T-cell (primary cell): ENCODE data around the gene ZSWIM9. TPM values are rescaled to one million over a fixed set of nuclear protein-coding genes. Genes with fewer than 3 reads are reported as not detected.

Experiments used
- ATAC-seq, 4 experiments: fragments of 200-7000 bp in 3 of 4; fragments of 150-1000 bp in 1 of 4; cut with Tn5 transposase; replicated peaks in 1 of 4; 1 replicate in 3 of 4; 2 replicates in 1 of 4; pipeline ENCODE4 v1.10.0; 2021; ENCODE audit warnings: moderate library complexity in 3 of 4, mild to moderate bottlenecking in 2 of 4, moderate number of reproducible peaks in 1 of 4
- CTCF ChIA-PET, 2 donors: fragments of 300-600 bp; sonication (Branson Sonifier 250); formaldehyde crosslinking; loops; one replicate each; lab custom pipeline; 2022; ENCODE audit warnings: antibody characterized with exemption in 2 of 2; lab: Charles Lee
- POLR2A ChIA-PET, 2 donors: fragments of 300-600 bp; sonication (Branson Sonifier 250); formaldehyde crosslinking; loops; one replicate each; lab custom pipeline; 2022; ENCODE audit warnings: antibody characterized with exemption in 2 of 2; lab: Charles Lee
- DNase-seq, 35 experiments: peaks; one replicate each; pipeline versions ENCODE4 v3.0.0 to v3.0.0-alpha.2; 2013 to 2023
- H3K27ac ChIP-seq: one replicate; pipeline ENCODE4 v1.5.1; 2013; ENCODE audit warnings: low read length
- H3K27me3 ChIP-seq, 2 experiments: replicated peaks in 1 of 2; 1 replicate in 1 of 2; 2 replicates in 1 of 2; pipeline versions ENCODE4 v1.6.1 to v1.7.0; 2013; ENCODE audit warnings: low read length in 1 of 2, mixed read lengths in 1 of 2; ENCODE audit not compliant: control insufficient read depth in 2 of 2, insufficient read depth in 2 of 2; ENCODE audit errors: extremely low read depth in 1 of 2
- H3K36me3 ChIP-seq, 2 donors: 1 replicate in 1 of 2; 2 replicates in 1 of 2; pipeline versions ENCODE4 v1.6.1 to v1.7.0; 2013; ENCODE audit warnings: low read length in 1 of 2; ENCODE audit not compliant: control insufficient read depth in 2 of 2, insufficient read depth in 1 of 2; ENCODE audit errors: extremely low read depth in 1 of 2
- H3K4me1 ChIP-seq, 2 experiments: 1 replicate in 1 of 2; 2 replicates in 1 of 2; pipeline versions ENCODE4 v1.6.1 to v1.7.0; 2013; ENCODE audit warnings: low read length in 2 of 2, mixed read lengths in 1 of 2; ENCODE audit not compliant: insufficient read depth in 2 of 2, control insufficient read depth in 1 of 2; ENCODE audit errors: extremely low read depth in 1 of 2
- H3K4me3 ChIP-seq, 2 donors: 1 replicate in 1 of 2; 2 replicates in 1 of 2; pipeline versions ENCODE4 v1.5.1 to v1.7.0; 2013; ENCODE audit warnings: mild to moderate bottlenecking in 2 of 2, low read length in 1 of 2, moderate library complexity in 1 of 2; ENCODE audit not compliant: control insufficient read depth in 1 of 2; ENCODE audit errors: extremely low read depth in 1 of 2
- H3K9me3 ChIP-seq: 2 replicates; pipeline ENCODE4 v1.7.0; 2013
- H3K27ac Mint-ChIP-seq, 2 donors: one replicate each; pipeline ENCODE4 v1.8.0; 2020 to 2021; ENCODE audit warnings: mild to moderate bottlenecking in 2 of 2, mixed read lengths in 2 of 2
- H3K27me3 Mint-ChIP-seq, 2 donors: one replicate each; pipeline ENCODE4 v1.8.0; 2021 to 2022; ENCODE audit warnings: mixed read lengths in 2 of 2
- H3K36me3 Mint-ChIP-seq: one replicate; pipeline ENCODE4 v1.8.0; 2021; ENCODE audit warnings: mixed read lengths
- H3K4me1 Mint-ChIP-seq, 3 donors: one replicate each; pipeline ENCODE4 v1.8.0; 2020 to 2022; ENCODE audit warnings: mixed read lengths in 3 of 3, mild to moderate bottlenecking in 1 of 3
- H3K4me3 Mint-ChIP-seq, 3 donors: one replicate each; pipeline ENCODE4 v1.8.0; 2020 to 2022; ENCODE audit warnings: mild to moderate bottlenecking in 3 of 3, mixed read lengths in 3 of 3, moderate library complexity in 3 of 3
- H3K9me3 Mint-ChIP-seq, 3 donors: one replicate each; pipeline ENCODE4 v1.8.0; 2020 to 2022; ENCODE audit warnings: mixed read lengths in 3 of 3
- WGBS: methylation state at CpG from one replicate; pipeline ENCODE4 v1.1.5; 2013; ENCODE audit warnings: missing lambda C conversion rate; ENCODE audit not compliant: insufficient coverage; 5-methylcytosine and 5-hydroxymethylcytosine counted together
- total RNA-seq, 35 experiments: library from RNA in 6 of 35; stranded (reverse) in 6 of 35; fragments of 120-200 nt in 1 of 35; gene quantifications; one replicate each; pipeline versions ENCODE4 v1.2.1 to v1.2.4 and lab custom pipeline; 2013 to 2026

The ZSWIM9 gene
- total RNA-seq, 5 donors from 2014 or later (not counting 1 experiment from before 2014, with no cell fraction given), result 5.4 to 14.7 (median 11.6) TPM

DNA sequence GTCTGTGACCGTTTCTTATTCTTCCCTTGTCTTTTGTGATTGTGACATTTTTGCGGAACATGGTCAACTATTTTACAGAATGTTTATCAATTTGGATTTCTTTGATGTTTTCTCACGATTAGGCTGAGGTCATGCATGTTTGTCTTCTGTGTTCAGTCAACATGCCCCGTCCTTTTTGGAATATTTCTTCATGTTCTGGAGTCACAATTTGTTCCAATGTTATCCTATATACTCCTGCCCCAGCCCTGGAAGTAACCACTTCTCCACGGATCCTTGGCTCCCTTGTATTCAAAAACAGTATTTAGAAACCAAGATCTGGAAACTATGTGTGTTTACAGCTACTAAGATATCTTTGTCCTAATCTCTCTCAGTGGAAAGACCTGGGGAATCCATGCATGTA, 75.6 kb downstream of the ZSWIM9 start:
- H3K36me3 ChIP-seq, result peaks cover 0 to 21% of the 10 kb centered on the region in 2 donors
- peak overlapping the region; percentile 34 to 50 (median 41) for H3K4me3 Mint-ChIP-seq
- H3K27me3 Mint-ChIP-seq, result no peaks in the 10 kb centered on the region
- peak overlapping the region; percentile 15 for H3K27ac ChIP-seq
- ATAC-seq (no peak), DNase-seq (no peak)
- H3K36me3 Mint-ChIP-seq, result peaks cover 35% of the 10 kb centered on the region
- no peak overlapping the region for H3K4me3 ChIP-seq
- H3K27me3 ChIP-seq, result no peaks in the 10 kb centered on the region
- H3K4me1 Mint-ChIP-seq, result peaks cover 59 to 74% (median 68%) of the 10 kb centered on the region in 3 donors
- H3K9me3 Mint-ChIP-seq, result no peaks in the 10 kb centered on the region
- no peaks in the 10 kb centered on the region for H3K9me3 ChIP-seq
- H3K27ac Mint-ChIP-seq, result peak overlapping the region; percentile 65 to 75
- WGBS, result 90% methylated on average over 2 of the region's 5 CpGs
- peaks cover 27 to 37% of the 10 kb centered on the region in 2 experiments for H3K4me1 ChIP-seq
- CTCF ChIA-PET, result interaction anchor here in 1 of 2 donors (0.9 to 2.2 kb wide), 2 partner anchors 10 to 12 kb away, joined by 3 to 12 read pairs; partner anchors contain the start of gene CARD8
- POLR2A ChIA-PET, result no interaction called here

DNA sequence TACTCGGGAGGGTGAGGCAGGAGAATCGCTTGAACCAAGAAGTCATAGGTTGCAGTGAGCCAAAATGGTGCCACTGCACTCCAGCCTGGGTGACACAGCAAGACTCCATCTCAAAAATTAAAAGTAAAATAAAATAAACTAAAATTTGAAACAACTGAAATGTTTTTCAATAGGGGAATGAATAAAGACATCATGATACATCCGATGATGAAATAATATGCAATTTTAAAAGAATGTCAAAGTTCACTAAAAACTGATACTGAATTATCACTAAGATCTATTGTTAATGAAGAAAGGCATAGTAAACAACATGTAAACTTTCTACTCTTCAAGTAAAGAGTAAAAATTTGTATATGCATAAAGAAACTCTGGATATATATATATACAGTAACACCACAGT, 76.7 kb downstream of the ZSWIM9 start:
- peak overlapping the region; percentile 31 to 41 (median 33) for H3K4me3 Mint-ChIP-seq
- CTCF ChIA-PET, result no interaction called here

More for the DNA sequence above, 76.7 kb downstream of the ZSWIM9 start:
- Histone ChIP-seq H3K9me3 (no peaks in the 10 kb centered on the region), H3K4me1 (peaks cover 27 to 43% of the 10 kb centered on the region in 2 experiments), H3K36me3 (peaks cover 0 to 15% of the 10 kb centered on the region in 2 donors), H3K27me3 (no peaks in the 10 kb centered on the region), H3K27ac (peak overlapping the region; percentile 94), H3K4me3 (no peak overlapping the region)
- H3K36me3 Mint-ChIP-seq, result peaks cover 34% of the 10 kb centered on the region
- ATAC-seq (no peak), DNase-seq (no peak)
- H3K27me3 Mint-ChIP-seq, result no peaks in the 10 kb centered on the region
- H3K4me1 Mint-ChIP-seq, result peaks cover 68 to 76% (median 70%) of the 10 kb centered on the region in 3 donors
- POLR2A ChIA-PET, result no interaction called here
- WGBS, result no CpG with 5 or more reads among the region's 3 CpGs
- H3K27ac Mint-ChIP-seq, result peak overlapping the region; percentile 52 to 65
- H3K9me3 Mint-ChIP-seq, result no peaks in the 10 kb centered on the region

Other genes with a start within 250 kb of the ZSWIM9 start
- gene BSPH1, start 178.5 kb upstream of the ZSWIM9 start, total RNA-seq, result not detected
- not detected for gene ELSPBP1, start 176.0 kb upstream of the ZSWIM9 start, total RNA-seq
- gene CABP5, start 126.6 kb upstream of the ZSWIM9 start, total RNA-seq, result not detected
- gene PLA2G4C, start 59.9 kb upstream of the ZSWIM9 start, total RNA-seq, result 1 to 10 TPM; 1.3 to 9.5 (median 3.4) TPM
- gene LIG1, start 336 bp upstream of the ZSWIM9 start, total RNA-seq, result 100 to 1,000 TPM in 3 of 5 donors, 10 to 100 TPM in 2; 58.7 to 127 (median 112) TPM
- 100 to 1,000 TPM; 146 to 224 (median 191) TPM for gene CARD8, start 85.2 kb downstream of the ZSWIM9 start, total RNA-seq
- under 1 TPM in 2 of 5 donors, not detected in 3; 0.20 to 0.41 TPM for gene ZNF114, start 99.4 kb downstream of the ZSWIM9 start, total RNA-seq
- gene EMP3, start 154.9 kb downstream of the ZSWIM9 start, total RNA-seq, result 100 to 1,000 TPM; 180 to 373 (median 361) TPM
- gene TMEM143, start 193.3 kb downstream of the ZSWIM9 start, total RNA-seq, result 10 to 100 TPM; 14.5 to 33.5 (median 29.0) TPM
- not detected for gene SYNGR4, start 193.7 kb downstream of the ZSWIM9 start, total RNA-seq
- gene KDELR1, start 220.9 kb downstream of the ZSWIM9 start, total RNA-seq, result 10 to 100 TPM; 40.9 to 55.9 (median 47.5) TPM
- gene GRIN2D, start 223.0 kb downstream of the ZSWIM9 start, total RNA-seq, result under 1 TPM in 4 of 5 donors, not detected in 1; 0.13 to 0.23 (median 0.16) TPM